ENCODE data around the gene ZNFX1. TPM values are rescaled to one million over a fixed set of nuclear protein-coding genes. Genes with fewer than 3 reads are reported as not detected.

The ZNFX1 gene
- total RNA-seq, 2 experiments from 2014 or later: 50.6 to 51.6 TPM

DNA sequence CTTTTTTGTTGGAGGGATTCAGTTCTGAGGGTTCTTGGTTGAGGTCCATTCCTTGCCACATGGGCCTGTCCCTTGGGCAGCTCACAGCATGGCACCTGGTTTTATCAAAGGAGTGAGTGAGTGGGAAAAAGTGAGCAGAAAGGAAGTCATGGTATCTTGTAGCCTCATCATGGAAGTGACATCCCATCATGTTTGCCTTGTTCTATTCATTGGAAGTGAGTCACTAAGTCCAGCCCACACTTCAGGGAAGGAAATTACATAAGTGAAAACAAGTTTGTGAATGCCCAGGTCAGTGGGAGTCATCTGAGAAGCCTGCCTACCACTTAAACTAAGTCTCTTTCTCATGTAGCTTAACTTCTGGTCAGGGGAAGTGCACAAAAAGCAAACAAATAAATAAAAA lies 32.8 kb upstream of the ZNFX1 start:
- POLR2A ChIA-PET: no interaction called here
- Mint-ChIP-seq H3K36me3 (ENCODE audit: low read depth) (no peaks in the 10 kb centered on the region), H3K4me3 (no peak overlapping the region), H3K9me3 (no peaks in the 10 kb centered on the region), H3K27me3 (peaks cover 11% of the 10 kb centered on the region), H3K4me1 (ENCODE audit: low read depth) (no peaks in the 10 kb centered on the region), H3K27ac (no peak overlapping the region)
- CTCF ChIA-PET: no interaction called here
- peaks cover 0 to 4% of the 10 kb centered on the region in 2 experiments for H3K27me3 ChIP-seq (ENCODE audit: control insufficient read depth in 1 of 2, insufficient read depth in 2 of 2, low read length in 2 of 2)
- no peak overlapping the region for H3K27ac ChIP-seq (ENCODE audit: low read depth in 1 of 2, low read length in 2 of 2)
- DNase-seq: no peak
- TF ChIP-seq, protein P1, sequence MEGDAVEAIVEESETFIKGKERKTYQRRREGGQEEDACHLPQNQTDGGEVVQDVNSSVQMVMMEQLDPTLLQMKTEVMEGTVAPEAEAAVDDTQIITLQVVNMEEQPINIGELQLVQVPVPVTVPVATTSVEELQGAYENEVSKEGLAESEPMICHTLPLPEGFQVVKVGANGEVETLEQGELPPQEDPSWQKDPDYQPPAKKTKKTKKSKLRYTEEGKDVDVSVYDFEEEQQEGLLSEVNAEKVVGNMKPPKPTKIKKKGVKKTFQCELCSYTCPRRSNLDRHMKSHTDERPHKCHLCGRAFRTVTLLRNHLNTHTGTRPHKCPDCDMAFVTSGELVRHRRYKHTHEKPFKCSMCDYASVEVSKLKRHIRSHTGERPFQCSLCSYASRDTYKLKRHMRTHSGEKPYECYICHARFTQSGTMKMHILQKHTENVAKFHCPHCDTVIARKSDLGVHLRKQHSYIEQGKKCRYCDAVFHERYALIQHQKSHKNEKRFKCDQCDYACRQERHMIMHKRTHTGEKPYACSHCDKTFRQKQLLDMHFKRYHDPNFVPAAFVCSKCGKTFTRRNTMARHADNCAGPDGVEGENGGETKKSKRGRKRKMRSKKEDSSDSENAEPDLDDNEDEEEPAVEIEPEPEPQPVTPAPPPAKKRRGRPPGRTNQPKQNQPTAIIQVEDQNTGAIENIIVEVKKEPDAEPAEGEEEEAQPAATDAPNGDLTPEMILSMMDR (IDR thresholded peaks at IDR 0.05): no peak
- H3K9me3 ChIP-seq (ENCODE audit: control insufficient read depth in 1 of 2, insufficient read depth in 1 of 2, low read length in 2 of 2): peaks cover 0 to 5% of the 10 kb centered on the region in 2 experiments
- intact Hi-C loops (cut with DNase I, micrococcal nuclease): no loop called here
- no peaks in the 10 kb centered on the region for H3K4me1 ChIP-seq (ENCODE audit: insufficient read depth, low read length)
- ATAC-seq (ENCODE audit: poor library complexity): no peak
- no peak overlapping the region for H3K4me3 ChIP-seq (ENCODE audit: low read length)
- no peaks in the 10 kb centered on the region for H3K36me3 ChIP-seq (ENCODE audit: insufficient read depth, low read length)

DNA sequence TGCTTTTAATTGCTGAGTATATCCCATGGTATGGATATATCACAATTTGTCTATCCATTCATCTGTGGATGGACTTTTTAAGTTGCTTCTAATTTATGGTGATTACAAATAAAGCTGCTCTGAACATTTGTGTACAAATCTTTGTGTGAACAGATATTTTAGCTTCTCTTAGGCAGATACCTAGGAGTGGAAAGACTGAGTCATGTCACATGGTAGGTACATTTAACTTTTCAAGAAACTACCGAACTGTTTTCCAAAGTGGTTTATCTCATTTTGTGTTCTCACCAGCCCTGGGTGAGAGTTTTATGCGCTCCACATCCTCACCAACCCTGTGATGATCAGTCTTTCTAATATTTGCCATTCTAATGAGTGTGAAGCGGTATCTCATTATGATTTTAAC lies 31.0 kb upstream of the ZNFX1 start:
- POLR2A ChIA-PET: no interaction called here

DNA sequence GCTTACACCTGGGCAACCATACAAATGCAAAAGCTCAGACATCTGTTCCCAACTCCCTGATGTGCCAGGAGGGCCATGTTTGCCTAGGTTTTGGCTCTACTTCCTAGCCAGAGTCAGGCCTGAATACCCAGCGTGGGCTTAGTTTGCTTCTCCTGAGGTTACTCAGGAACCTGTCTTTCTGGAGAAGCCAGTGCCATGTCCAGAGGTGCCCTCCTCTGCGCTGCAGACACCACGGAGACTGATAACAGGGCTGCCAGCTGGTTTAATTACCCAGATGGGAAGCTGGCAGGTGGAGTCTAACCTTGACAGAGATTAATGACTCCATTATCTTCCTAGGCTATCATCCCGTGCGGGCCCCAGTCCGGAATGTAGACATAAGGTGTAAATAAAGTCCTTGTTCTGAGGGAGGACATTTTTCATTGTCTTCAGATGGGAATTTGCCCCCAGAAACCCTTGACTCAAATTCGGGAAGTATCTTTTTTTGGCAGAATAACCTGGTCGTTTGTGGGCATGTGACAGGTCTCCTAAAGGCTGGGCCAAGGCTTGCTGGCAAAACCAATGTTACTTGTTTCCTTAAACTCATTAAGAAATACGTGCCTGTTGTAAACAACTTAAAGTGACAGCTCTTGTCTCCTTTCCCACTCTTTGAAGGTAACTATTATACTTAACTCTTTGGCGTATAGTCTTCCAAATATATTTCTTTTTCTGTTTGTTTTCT lies 29.2 kb upstream of the ZNFX1 start:
- no peaks in the 10 kb centered on the region for H3K36me3 Mint-ChIP-seq (ENCODE audit: low read depth)
- H3K27me3 ChIP-seq (ENCODE audit: control insufficient read depth in 1 of 2, insufficient read depth in 2 of 2, low read length in 2 of 2): no peaks in the 10 kb centered on the region
- H3K4me1 Mint-ChIP-seq (ENCODE audit: low read depth): peaks cover 14% of the 10 kb centered on the region
- no peak overlapping the region for H3K27ac Mint-ChIP-seq
- intact Hi-C loops (cut with DNase I, micrococcal nuclease): no loop called here
- peaks cover 11% of the 10 kb centered on the region for H3K27me3 Mint-ChIP-seq
- TF ChIP-seq, protein P1 (IDR thresholded peaks at IDR 0.05): no peak
- ATAC-seq (ENCODE audit: poor library complexity): no peak
- no peak for DNase-seq
- peaks cover 0 to 5% of the 10 kb centered on the region in 2 experiments for H3K9me3 ChIP-seq (ENCODE audit: control insufficient read depth in 1 of 2, insufficient read depth in 1 of 2, low read length in 2 of 2)
- H3K4me1 ChIP-seq (ENCODE audit: insufficient read depth, low read length): peaks cover 13% of the 10 kb centered on the region
- no peaks in the 10 kb centered on the region for H3K9me3 Mint-ChIP-seq
- ChIA-PET POLR2A (no interaction called here), CTCF (no interaction called here)
- no peak overlapping the region for H3K27ac ChIP-seq (ENCODE audit: low read depth in 1 of 2, low read length in 2 of 2)
- no peaks in the 10 kb centered on the region for H3K36me3 ChIP-seq (ENCODE audit: insufficient read depth, low read length)
- no peak overlapping the region for H3K4me3 ChIP-seq (ENCODE audit: low read length)
- H3K4me3 Mint-ChIP-seq: no peak overlapping the region

More for the DNA sequence above, 31.0 kb upstream of the ZNFX1 start:
- DNase-seq (no peak), ATAC-seq (ENCODE audit: poor library complexity) (no peak)
- Mint-ChIP-seq H3K4me3 (no peak overlapping the region), H3K9me3 (no peaks in the 10 kb centered on the region), H3K36me3 (ENCODE audit: low read depth) (no peaks in the 10 kb centered on the region), H3K27me3 (peaks cover 11% of the 10 kb centered on the region), H3K4me1 (ENCODE audit: low read depth) (peaks cover 4% of the 10 kb centered on the region), H3K27ac (no peak overlapping the region)
- TF ChIP-seq, protein P1 (IDR thresholded peaks at IDR 0.05): no peak
- Histone ChIP-seq H3K27me3 (ENCODE audit: control insufficient read depth in 1 of 2, insufficient read depth in 2 of 2, low read length in 2 of 2) (no peaks in the 10 kb centered on the region), H3K27ac (ENCODE audit: low read depth in 1 of 2, low read length in 2 of 2) (no peak overlapping the region), H3K4me3 (ENCODE audit: low read length) (no peak overlapping the region), H3K36me3 (ENCODE audit: insufficient read depth, low read length) (no peaks in the 10 kb centered on the region), H3K9me3 (ENCODE audit: control insufficient read depth in 1 of 2, insufficient read depth in 1 of 2, low read length in 2 of 2) (peaks cover 0 to 5% of the 10 kb centered on the region in 2 experiments), H3K4me1 (ENCODE audit: insufficient read depth, low read length) (peaks cover 5% of the 10 kb centered on the region)
- intact Hi-C loops (cut with DNase I, micrococcal nuclease): no loop called here
- CTCF ChIA-PET: no interaction called here

Data from CD4-positive, alpha-beta T cell (primary cell).